ENCODE data around the gene DGLUCY.

DGLUCY gene, protein sequence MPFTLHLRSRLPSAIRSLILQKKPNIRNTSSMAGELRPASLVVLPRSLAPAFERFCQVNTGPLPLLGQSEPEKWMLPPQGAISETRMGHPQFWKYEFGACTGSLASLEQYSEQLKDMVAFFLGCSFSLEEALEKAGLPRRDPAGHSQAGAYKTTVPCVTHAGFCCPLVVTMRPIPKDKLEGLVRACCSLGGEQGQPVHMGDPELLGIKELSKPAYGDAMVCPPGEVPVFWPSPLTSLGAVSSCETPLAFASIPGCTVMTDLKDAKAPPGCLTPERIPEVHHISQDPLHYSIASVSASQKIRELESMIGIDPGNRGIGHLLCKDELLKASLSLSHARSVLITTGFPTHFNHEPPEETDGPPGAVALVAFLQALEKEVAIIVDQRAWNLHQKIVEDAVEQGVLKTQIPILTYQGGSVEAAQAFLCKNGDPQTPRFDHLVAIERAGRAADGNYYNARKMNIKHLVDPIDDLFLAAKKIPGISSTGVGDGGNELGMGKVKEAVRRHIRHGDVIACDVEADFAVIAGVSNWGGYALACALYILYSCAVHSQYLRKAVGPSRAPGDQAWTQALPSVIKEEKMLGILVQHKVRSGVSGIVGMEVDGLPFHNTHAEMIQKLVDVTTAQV

DNA sequence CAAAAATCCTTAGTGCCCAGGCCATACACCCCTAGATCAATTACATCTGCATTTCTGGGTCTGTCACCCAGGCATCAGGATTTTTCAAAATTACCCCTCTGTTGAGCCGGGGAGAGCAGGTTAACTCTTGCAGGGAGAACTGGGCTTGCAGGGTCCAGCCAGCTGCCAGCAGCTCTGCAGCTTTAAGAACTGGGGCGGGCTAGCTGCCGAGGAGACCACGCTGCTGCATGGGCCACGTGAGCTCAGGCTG, at the start of gene DGLUCY:
Gene DGLUCY, plus strand, starts transcription at position 245 of the 250 bp plus-strand sequence. CDS start 46,222 bp downstream, outside the sequence.
- Histone ChIP-seq H3K27ac (ENCODE audit: low read depth, low read length) (peak within 1 kb of the TSS; percentile 75), H3K27me3 (ENCODE audit: control insufficient read depth, low read length) (no peaks in the 10 kb centered on the region), H3K4me2 (ENCODE audit: low read length) (peak within 1 kb of the TSS; percentile 99), H4K20me1 (ENCODE audit: control insufficient read depth, insufficient read depth, low read depth, low read length) (no peaks in the 10 kb centered on the region), H3F3A (ENCODE audit: control insufficient read depth, insufficient read depth) (peaks cover 3% of the 10 kb centered on the region; the same call in 1 of the 2 replicates), H3K79me2 (ENCODE audit: control insufficient read depth, low read length) (peaks cover 25% of the 10 kb centered on the region), H3K9me3 (ENCODE audit: control insufficient read depth, insufficient read depth, low read length) (no peaks in the 10 kb centered on the region), H3K4me1 (ENCODE audit: control insufficient read depth, low read length) (peaks cover 37% of the 10 kb centered on the region), H3K9me2 (replicated peaks; ENCODE audit: control insufficient read depth, low read length) (no peaks in the 10 kb centered on the region), H3K4me3 (ENCODE audit: low read length) (peak within 1 kb of the TSS; percentile 84), H3K36me3 (ENCODE audit: control insufficient read depth, low read length) (peaks cover 3% of the 10 kb centered on the region)
- TF ChIP-seq, protein P1, sequence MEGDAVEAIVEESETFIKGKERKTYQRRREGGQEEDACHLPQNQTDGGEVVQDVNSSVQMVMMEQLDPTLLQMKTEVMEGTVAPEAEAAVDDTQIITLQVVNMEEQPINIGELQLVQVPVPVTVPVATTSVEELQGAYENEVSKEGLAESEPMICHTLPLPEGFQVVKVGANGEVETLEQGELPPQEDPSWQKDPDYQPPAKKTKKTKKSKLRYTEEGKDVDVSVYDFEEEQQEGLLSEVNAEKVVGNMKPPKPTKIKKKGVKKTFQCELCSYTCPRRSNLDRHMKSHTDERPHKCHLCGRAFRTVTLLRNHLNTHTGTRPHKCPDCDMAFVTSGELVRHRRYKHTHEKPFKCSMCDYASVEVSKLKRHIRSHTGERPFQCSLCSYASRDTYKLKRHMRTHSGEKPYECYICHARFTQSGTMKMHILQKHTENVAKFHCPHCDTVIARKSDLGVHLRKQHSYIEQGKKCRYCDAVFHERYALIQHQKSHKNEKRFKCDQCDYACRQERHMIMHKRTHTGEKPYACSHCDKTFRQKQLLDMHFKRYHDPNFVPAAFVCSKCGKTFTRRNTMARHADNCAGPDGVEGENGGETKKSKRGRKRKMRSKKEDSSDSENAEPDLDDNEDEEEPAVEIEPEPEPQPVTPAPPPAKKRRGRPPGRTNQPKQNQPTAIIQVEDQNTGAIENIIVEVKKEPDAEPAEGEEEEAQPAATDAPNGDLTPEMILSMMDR (IDR thresholded peaks at IDR 0.05; ENCODE audit: low read depth, low read length, poor library complexity, severe bottlenecking): no peak
- no peak for TF ChIP-seq EZH2phosphoT487 (IDR thresholded peaks at IDR 0.05; ENCODE audit: borderline replicate concordance, low read length)

DNA sequence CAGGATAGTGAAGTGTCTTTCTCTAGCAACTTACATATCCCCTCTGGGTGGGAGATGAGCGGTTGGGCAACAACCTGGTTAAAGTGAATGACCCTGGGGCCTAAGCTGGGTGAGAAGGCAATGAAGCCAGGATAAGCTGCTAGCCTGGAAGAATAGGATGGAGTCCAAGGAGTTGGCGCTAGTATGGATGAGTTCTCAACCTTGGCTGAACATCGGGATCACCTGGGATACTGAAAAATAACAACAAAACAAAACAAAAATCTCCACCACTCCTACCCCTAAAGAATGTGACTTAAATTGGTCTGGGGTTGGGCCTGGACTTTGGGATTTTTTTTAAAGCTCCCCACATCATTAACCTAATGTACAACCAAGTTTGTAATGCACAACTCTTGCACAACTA, 48.6 kb upstream of the DGLUCY start:
- Histone ChIP-seq H3K4me2 (ENCODE audit: low read length) (no peak overlapping the region), H3K27ac (ENCODE audit: low read depth, low read length) (no peak overlapping the region), H3K36me3 (ENCODE audit: control insufficient read depth, low read length) (peaks cover 4% of the 10 kb centered on the region; the same call in 1 of the 2 replicates), H3F3A (ENCODE audit: control insufficient read depth, insufficient read depth) (peaks cover 2% of the 10 kb centered on the region; the same call in 1 of the 2 replicates), H3K27me3 (ENCODE audit: control insufficient read depth, low read length) (no peaks in the 10 kb centered on the region), H3K79me2 (ENCODE audit: control insufficient read depth, low read length) (no peaks in the 10 kb centered on the region), H3K4me3 (ENCODE audit: low read length) (no peak overlapping the region), H4K20me1 (ENCODE audit: control insufficient read depth, insufficient read depth, low read depth, low read length) (no peaks in the 10 kb centered on the region), H3K9me2 (replicated peaks; ENCODE audit: control insufficient read depth, low read length) (no peaks in the 10 kb centered on the region), H3K4me1 (ENCODE audit: control insufficient read depth, low read length) (peaks cover 24% of the 10 kb centered on the region), H3K9me3 (ENCODE audit: control insufficient read depth, insufficient read depth, low read length) (peaks cover 3% of the 10 kb centered on the region; the same call in 1 of the 2 replicates)
- TF ChIP-seq, protein P1 (IDR thresholded peaks at IDR 0.05; ENCODE audit: low read depth, low read length, poor library complexity, severe bottlenecking): no peak
- no peak for TF ChIP-seq EZH2phosphoT487 (IDR thresholded peaks at IDR 0.05; ENCODE audit: borderline replicate concordance, low read length)

DNA sequence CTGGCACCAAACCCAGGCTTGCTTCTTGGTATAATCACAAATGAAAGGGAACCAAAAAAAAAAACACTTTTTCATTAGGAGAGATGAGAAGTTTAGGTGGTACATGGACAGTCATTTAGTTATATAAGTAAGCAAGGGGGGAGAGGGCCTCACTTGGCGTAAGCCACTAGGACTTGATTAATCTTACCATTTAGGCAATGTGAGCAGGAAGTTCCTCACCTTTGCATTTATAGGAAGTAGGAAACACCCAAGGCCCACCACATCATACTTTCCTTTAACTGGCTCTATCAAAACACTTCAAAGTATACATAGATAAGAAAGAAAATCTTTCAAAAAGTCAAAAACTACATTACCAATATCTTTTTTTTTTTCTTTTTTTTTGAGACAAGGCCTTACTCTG, 46.7 kb upstream of the DGLUCY start:
- Histone ChIP-seq H3K27ac (ENCODE audit: low read depth, low read length) (no peak overlapping the region), H3K4me3 (ENCODE audit: low read length) (no peak overlapping the region), H4K20me1 (ENCODE audit: control insufficient read depth, insufficient read depth, low read depth, low read length) (no peaks in the 10 kb centered on the region), H3K79me2 (ENCODE audit: control insufficient read depth, low read length) (no peaks in the 10 kb centered on the region), H3K36me3 (ENCODE audit: control insufficient read depth, low read length) (peaks cover 4% of the 10 kb centered on the region; the same call in 1 of the 2 replicates), H3K27me3 (ENCODE audit: control insufficient read depth, low read length) (no peaks in the 10 kb centered on the region), H3F3A (ENCODE audit: control insufficient read depth, insufficient read depth) (no peaks in the 10 kb centered on the region), H3K9me2 (replicated peaks; ENCODE audit: control insufficient read depth, low read length) (no peaks in the 10 kb centered on the region), H3K4me2 (ENCODE audit: low read length) (no peak overlapping the region), H3K9me3 (ENCODE audit: control insufficient read depth, insufficient read depth, low read length) (peaks cover 3% of the 10 kb centered on the region; the same call in 1 of the 2 replicates), H3K4me1 (ENCODE audit: control insufficient read depth, low read length) (peaks cover 14% of the 10 kb centered on the region)
- TF ChIP-seq EZH2phosphoT487 (IDR thresholded peaks at IDR 0.05; ENCODE audit: borderline replicate concordance, low read length): no peak
- TF ChIP-seq, protein P1 (IDR thresholded peaks at IDR 0.05; ENCODE audit: low read depth, low read length, poor library complexity, severe bottlenecking): no peak
